GM19099 (cell line): ENCODE data around the gene SEC63.

ENCODE experiments used
- POLR2A ChIP-seq: IDR thresholded peaks from 3 replicates; pipeline ENCODE4 v1.6.1; 2011; ENCODE audit warnings: low read depth; ENCODE audit not compliant: insufficient read length; ENCODE audit errors: extremely low read depth

Gene SEC63

DNA sequence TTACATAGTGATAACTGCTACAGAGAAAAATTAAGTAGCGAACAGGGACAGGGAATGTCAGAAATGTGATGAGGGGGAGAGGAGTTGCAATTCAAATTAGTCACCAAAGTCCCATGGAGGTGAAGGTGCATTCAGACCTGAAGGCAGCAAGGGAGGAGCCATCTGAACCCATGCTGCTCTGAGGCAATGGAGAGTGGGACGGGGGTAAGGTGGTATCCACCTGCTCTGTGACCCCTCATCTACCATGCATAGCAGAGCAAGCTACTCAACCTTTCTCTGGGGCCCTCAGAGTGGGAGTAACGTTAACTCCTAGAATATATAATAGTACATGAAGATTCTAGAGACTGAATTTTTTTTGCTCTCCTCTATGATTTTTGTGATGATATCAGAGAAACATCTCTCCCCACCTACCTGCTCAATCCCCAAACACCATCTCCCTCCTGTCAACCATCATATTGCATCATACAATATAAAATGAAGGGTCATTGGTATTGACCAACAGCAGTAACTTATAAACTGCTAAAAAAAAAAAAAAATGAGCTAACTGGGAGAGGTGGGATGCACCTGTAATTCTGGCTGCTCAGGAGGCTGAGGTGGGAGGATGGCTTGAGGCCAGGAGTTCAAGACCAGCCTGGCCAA is 117.3 kb downstream of the SEC63 start:
- TF ChIP-seq POLR2A = no peak

DNA sequence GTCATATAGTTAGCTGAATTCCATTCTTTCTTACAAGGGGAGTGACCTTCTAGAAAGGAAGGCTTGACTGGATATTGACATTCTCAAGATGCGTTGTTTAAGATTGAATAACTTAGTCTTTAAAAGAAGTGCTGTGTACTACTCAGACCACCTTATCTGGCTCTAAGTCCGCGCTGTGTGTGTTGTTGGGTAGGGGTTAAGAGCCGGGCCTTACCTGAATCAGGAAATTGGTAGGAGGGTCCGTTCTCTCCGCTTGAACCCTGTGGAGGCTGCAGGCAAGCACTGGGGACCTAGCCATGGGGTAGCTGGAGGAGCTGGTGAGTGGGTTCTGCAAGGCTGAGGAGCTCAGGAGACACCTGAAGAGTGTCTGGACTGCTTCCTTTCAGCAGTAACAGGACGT is 124.9 kb downstream of the SEC63 start:
- no peak for TF ChIP-seq POLR2A

DNA sequence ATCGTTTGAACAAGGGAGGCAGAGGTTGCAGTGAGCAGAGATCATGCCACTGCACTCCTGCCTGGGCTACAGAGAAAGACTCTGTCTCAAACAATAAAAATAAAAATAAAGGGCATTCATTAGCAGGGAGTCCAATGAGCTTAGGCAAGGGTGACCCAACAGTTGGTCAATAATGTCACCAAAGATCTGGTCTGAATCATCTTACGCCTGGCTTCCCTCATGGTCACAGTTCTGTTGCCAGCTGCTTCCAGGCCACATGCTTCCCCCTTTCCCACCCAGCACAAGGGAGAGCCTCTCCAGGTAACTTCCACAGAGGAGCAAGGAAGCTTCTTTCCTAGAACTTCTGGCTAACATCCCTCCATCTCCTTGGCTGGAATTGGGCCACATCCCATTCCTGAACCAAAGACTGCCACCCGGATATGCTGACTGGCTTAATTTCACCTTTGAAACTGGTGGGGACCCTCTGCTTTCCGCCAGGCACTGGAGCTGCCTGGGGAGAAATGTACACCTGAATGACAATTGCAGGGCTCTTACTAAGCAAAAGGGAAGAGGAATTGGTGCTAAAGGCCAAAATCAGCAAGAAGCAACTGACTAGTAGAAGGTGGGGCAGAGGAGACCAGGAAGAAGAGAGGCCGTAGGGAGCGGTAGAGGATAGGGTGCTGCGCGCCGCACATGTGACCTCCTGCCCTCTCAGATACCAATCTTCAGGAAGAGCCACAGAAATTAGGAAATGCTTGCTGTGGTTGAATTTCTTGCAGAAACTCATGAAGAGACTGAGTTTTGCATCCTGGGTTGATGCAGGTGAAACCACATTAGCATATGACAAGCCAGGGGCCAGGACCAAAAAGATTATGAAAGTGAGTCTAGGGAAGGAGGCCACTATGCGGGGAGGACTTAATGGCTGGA is 125.6 kb downstream of the SEC63 start:
- no peak for TF ChIP-seq POLR2A

DNA sequence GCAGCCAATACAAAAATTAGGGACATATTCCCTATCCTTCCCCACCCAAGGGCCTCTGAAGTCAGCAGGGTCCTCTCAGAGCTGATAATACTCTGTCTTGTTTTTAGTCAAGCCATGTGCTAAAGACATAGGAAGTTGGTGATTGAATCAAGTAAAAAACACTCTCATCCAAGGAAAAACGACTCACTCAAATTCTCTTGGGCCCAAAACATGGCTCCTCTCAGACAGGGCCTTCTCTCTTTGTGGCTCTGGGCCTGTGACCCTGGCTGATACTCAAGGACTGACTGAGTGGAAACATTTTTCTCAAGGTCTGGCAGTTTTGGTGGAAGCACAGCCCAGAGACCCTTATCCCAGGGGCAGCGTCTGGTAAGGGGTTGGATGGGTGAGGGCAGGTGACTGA is 127.9 kb downstream of the SEC63 start:
- TF ChIP-seq POLR2A = no peak

DNA sequence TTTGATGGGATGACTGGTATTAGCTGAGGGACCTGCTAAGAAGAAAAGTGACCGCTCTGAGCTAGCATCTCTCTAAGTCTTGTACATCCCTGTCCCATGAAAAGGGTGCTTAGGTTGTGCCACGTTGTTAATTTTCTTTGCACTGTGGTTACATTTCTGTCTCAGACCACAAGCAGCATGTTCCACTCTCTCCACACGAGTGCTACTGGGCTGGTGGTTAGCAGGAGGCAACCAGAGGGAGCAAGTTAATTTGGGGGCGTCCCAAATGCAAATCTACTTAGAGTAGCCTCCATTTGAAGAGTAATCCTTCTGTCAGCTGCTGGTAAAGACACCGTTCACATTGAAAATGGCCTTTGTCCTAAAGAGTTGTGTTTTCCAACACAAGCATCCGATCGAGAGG is 130.5 kb downstream of the SEC63 start:
- TF ChIP-seq POLR2A = no peak

DNA sequence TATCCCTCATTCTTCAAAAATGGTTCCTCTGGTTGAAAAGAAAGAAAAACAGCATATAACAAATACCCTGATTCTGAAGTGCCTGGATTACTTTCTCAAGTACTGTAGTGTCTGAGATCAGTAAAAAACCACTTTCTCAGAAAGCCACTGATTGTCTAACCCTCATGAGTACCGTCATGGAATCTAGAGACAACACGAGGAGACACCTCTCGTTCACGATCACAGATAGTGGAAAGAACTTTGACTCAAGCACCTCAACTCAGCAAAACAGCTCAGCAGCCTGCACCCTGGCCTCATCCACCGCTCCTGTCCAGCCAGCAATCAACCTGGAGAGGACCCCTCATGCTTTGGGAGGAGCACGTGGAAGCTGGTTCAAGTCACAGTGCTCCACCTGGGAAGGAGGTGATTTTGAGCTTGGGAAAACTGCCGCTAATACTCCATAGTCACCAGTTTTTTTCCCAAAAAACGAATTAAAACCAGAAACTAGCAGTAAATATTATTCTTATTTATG is 134.9 kb downstream of the SEC63 start:
- TF ChIP-seq POLR2A = no peak

DNA sequence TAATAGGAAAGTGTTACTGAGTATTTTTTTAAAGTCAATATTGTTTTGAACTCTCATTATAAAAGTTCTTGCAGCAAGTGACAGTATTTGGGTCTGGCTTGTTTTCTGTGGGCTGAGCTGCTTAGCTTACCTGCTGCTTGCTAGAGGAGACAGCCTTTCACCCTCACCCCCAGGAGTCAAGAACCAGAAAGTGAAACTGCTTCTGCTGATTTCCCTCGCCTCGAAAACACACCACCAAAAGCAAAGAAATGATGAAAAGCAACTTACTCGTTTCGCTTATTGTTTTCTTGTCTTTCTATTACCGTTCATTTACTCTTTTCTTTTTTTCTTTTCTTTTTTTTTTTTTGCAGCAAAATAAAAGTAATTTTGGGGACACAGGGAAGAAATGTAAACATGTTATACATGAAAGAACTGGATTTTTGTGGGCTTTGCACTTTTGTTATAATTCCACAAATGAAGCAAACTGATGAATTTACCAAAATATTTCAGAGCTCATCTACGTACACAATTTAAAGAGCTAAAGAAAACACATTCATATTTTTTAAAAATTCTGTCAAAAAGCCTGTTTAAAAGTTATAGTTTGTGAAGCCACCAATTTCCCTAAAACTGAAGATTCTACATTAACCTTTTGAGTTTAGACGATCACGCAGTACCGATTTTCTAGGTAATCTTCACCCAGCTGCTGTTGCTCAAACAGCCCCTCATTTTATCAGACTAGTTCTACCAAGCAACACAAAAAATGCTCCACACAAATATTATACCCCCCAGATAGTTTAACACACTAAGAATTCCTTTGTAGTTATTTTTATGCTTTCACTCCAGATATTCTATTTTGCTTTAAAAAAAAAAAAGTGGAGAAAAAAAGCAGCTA is 135.6 kb downstream of the SEC63 start:
- TF ChIP-seq POLR2A = no peak

DNA sequence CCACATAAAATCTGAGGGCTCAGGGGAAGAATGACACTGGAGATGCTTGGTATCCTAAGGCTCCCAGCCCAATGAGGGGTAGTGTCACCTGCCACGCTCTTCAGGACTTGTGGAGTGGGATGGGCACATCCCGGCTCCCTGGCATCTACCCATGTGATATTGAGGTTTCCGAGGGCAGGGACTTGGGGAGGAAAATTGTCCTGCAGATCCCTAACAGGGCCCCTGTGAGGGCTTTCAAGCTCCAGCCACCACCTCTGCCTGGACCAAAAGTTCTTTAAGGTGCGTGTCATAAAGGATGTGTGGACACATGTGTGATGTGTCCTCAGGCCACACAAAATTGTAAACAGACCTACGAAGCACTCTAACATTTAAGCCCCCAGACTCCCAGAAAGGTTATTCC is 136.4 kb downstream of the SEC63 start:
- TF ChIP-seq POLR2A = no peak

DNA sequence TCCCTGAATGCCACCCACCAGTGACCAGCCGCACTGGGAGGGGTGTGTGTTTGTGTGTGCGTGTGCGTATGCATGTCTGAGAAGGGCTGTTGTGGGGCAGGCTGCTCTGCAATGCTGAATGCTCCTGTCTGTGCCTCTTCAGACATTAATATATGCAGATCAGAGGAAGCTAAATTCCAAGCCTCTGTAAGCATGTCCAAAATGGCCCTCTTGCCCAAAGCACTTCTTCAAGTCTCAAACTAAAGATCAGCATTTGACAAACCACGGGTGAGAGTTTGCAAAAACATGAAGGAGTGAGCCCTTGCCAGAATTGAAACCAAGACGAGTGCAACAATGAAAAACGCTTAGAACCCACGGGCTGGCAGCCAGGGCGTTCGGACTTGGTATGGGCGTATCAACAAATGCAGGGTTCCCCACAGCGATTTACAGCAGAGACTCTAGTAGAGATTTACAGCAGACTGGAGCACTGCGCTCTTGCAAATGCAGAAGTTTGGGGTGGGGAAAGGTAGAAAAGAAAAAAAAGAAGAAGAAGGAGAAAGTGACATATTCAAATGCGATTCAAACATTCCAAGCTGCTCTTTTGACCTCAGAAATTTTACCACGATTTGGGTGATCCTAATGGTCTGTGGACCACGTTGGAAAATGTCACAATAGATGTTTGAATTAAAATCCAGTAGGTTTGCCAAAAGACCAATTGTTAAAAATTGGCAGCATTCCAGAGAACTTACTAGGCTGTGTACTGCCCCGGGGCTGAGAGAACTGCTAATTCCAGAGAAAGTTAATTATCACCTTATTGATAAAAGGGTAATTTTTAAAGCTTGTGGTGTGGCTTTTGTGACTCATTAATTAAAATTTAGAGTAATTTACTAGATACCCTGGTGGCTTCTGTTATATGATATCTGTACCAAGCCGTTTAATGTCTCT is 137.4 kb downstream of the SEC63 start:
- TF ChIP-seq POLR2A = no peak

DNA sequence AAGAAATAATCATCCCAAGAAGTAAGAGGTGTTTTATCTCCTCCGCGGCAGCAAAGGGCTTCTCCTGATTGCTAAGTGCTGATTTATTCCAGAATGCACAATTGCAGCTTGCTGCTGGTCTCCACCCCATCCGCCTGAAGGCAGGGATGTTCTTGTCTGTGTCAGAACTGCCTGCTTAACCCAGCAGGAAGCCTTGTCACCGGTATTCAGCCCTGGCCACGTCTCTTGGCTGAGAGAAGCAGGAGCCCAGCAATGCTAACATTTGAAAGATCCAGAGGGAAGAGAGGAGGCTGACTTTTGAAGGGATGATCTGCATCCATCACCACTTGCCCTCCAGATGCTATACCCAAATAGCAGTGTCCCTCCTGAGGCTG is 138.1 kb downstream of the SEC63 start:
- TF ChIP-seq POLR2A = no peak

DNA sequence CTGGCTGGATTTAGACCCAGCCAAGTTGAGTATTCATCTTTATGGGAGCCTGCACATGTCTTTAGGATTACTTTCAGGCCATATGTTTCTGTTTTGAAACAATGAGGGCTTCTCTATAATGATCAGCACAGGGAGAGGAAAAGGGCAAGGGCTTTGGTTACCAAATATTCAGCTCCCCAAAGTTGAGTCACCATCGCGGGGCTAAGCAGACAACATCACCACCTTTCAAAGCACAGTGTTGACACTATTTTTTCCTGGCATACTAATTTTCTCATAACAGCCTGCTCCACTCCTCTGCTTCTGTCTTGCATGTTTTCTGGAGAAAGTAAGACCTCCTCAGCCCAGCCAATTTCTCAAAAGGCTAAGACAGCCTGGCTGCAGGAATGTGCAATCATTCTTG is 138.8 kb downstream of the SEC63 start:
- TF ChIP-seq POLR2A = no peak

DNA sequence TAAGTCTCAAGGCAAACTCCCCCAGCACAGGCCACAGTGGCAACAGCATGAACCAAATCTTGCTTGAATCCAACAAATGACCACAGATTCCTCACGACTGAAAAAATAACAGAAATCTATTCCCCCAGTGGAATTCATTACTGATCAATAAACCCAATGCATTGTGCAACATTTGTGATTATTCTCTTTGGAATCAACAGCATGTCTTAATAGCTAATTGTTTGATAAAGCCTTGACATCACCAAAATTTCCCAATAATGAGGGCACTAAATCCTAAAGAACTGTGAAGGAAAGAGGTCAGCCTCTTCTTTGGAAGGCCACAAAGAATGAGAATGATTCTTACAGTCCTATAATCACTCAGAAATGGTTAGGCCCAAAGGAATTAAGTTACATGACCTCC is 139.7 kb downstream of the SEC63 start:
- no peak for TF ChIP-seq POLR2A

DNA sequence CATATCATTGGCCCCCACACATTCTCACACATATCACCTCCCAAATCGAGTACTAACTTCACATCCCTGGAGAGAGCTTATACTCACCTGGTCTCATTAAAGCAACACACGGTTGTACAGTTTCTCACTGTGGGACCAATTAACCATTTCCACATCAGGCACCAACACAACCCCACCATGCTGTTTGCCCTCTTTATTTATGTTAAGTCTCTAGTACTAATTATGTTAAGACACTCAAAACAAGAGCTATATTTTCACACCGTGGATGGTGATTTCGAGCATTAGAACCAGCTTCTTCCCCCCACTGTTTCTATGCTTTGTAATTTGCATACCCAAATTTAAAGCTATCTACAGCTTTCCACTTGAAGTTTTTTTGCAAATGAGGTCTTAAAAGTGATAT is 140.2 kb downstream of the SEC63 start:
- no peak for TF ChIP-seq POLR2A
